HG03520 (cell line): ENCODE data around the gene PPIG.
"Not testable (repeated sequence)": the region's sequence is repeated elsewhere in the genome, so short reads cannot be mapped to it uniquely, and the experiment has no call there.

Experiments
- ATAC-seq: cut with Tn5 transposase; IDR thresholded peaks from one replicate; pipeline ENCODE4 v1.9.1; 2021; ENCODE audit warnings: mild to moderate bottlenecking, moderate library complexity; ENCODE audit not compliant: unreplicated experiment

The PPIG gene

GRCh38 chr2:169590804-169591203 is 6.7 kb downstream of the PPIG start:
- no peak for ATAC-seq

DNA sequence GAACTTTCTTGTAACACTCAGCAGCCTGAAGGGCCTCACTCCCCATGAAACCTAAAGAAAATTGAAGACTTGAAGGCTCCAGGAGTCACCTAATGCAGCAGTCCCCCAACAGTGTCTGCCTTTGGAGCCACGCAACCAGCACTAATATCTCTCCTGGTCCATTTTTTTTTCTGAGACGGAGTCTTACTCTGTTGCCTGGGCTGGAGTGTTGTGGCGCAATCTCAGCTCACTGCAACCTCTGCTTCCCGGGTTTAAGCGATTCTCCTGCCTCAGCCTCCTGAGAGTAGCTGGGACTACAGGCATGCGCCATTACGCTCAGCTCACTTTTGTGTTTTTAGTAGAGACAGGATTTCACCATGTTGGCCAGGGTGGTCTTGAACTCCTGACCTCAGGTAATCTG is 12.4 kb downstream of the PPIG start:
- not testable (repeated sequence) for ATAC-seq

DNA sequence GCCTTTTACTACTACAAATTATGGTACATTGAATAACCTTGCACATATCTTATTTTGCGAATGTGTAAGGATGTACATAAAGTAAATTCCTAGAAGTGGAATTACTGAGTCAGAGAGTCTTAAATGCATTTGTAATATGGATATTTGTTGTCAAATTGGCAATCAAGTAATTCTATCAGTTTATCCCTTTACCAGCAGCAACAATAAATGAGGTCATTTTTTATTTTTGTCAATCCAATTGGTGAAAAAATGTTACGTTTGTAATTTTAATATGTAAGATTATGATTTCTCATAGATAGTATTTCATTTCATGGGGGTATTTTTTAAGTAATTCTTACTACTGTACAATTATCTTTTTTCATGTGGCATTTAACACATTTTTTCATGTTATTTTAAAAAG is 14.8 kb downstream of the PPIG start:
- no peak for ATAC-seq

GRCh38 chr2:169599568-169599967 is 15.4 kb downstream of the PPIG start:
- no peak for ATAC-seq

GRCh38 chr2:169609264-169609663 is 25.1 kb downstream of the PPIG start:
- no peak for ATAC-seq

DNA sequence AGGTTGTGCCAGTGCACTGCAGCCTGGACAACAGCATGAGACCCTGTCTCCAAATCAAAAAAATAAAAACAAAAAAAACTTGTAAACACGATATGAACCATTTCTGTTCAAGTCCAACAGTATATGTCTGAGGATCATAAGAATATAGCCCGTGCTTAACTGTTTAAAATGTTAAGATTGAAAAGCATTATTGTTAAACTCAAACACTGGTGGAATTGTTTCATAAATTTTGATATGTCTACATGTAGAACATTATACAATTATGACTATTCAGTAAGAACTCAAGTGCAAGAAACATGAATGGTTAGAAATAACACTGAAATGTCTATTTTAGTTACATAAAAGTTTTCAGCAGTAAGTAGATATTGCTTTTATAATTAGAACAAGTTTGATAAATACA is 29.7 kb downstream of the PPIG start:
- no peak for ATAC-seq

GRCh38 chr2:169615982-169616381 is 31.8 kb downstream of the PPIG start:
- not testable (repeated sequence) for ATAC-seq

GRCh38 chr2:169619946-169620345 is 35.8 kb downstream of the PPIG start:
- ATAC-seq, result no peak

DNA sequence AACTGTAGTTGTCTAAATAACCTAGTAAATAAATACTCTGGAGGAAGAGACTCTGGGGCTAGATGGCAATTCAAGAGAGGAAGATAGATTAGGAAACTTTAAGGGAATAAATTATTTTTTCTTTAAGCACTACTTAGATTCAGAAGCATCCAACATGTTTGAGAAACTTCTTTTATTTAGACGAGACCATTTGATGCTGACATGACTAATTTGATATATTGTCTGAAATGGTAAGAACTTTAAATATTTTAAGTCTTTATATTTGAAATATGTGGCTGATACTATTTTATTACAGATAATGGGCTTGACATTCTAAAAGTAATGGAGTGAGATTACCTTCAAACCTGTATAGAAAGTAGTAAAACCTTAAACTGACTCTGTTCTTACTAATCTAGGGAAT is 36.4 kb downstream of the PPIG start:
- ATAC-seq, result no peak

DNA sequence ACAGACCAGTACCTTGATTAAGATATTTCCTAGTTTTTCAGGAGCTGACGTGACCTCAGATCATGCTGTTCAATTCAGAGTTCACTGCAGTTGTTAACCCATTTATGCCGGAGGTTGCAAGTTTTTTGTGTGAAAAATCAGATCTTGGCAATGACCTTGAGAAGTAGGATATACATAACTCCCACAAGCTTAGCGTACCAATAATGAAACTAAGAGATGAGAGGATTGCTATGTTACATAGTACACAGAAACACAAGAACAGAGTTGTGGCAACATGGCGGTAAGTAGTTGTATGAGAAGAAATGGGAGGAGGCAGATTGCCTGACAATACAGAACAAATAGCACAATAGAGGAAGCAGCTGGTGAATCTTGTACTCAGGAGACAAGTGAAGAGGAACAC is 39.1 kb downstream of the PPIG start:
- no peak for ATAC-seq

DNA sequence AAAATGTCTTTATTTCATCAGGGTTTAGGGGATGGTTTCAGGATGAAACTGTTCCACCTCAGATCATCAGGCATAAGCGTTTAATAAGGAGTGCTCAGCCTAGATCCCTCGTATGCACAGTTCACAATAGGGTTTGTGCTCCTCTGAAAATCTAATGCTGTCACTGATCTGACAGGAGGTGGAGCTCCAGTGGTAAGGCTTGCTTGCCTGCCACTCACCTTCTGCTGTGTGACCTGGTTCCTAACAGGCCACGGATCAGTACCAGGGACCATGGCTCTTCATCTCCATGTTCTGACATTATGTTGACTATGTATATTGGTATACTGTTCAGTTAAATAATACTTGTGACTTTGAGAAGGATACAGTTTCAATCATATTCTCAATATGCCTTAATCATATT is 41.6 kb downstream of the PPIG start:
- ATAC-seq, result no peak

- no peak for ATAC-seq
Observed at GRCh38 chr2:169636440-169637097, 52.4 kb downstream of the PPIG start.

DNA sequence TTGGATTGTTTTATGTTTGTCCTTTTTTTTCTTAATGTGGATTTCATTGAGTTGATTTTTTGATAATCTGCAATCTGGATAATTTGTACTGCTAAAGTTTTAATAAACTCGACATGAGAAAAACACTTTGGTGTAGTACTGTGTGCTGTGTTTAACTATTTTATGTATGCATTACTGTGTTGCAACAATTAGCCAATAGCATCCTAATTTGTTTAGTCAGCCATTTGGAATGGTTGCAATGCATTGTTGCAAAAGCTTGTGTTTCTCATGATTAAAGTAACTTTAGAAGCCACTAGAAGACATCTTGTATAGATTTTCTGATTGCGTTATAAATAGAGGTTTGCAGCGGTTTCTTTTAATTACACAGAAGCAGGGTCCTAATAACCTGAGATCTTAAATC is 53.5 kb downstream of the PPIG start:
- ATAC-seq, result no peak

GRCh38 chr2:169640104-169640503 is 56.0 kb downstream of the PPIG start:
- ATAC-seq, result no peak

DNA sequence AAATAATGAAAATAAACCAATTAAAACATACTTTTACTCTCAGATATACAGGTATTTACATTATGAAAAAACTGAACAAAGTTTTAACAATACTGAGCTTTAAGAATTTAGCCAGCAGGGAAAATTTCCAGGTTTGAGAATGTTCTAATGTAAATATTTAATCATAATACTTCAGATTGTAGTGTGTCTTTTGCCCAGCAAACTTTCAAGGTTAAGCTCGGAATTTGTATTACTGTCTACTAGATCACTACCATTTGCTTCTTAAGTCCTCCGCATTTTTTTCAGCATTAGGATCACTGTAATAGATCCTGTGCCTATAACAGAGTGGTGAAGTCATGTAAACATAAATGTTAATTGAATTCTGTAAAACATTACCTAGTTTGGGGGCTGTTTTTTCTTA is 57.3 kb downstream of the PPIG start:
- ATAC-seq, result no peak

- no peak for ATAC-seq
Observed at GRCh38 chr2:169644173-169644572, 60.0 kb downstream of the PPIG start.

DNA sequence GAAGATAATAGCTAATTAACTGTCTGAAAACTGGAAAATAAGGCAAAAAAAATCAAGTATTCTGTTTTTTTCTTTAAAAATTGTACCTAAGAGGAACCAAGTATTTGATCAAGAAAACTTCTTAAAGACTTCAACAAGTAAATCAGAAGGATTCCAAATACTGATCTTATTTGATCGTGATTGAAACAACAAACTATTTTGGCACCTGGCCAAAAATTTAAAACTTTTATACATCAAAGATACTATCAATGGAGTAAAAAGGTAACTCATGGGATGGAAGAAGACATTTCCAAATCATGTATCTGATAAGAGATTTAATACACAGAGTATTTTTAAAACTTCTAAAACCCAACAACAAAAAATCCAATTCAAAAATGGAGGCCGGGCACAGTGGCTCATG is 63.3 kb downstream of the PPIG start:
- no peak for ATAC-seq

GRCh38 chr2:169649278-169649677 is 65.1 kb downstream of the PPIG start:
- ATAC-seq, result no peak

- no peak for ATAC-seq
Observed at GRCh38 chr2:169653636-169654035, 69.5 kb downstream of the PPIG start.

- ATAC-seq, result no peak
Observed at GRCh38 chr2:169656164-169656563, 72.0 kb downstream of the PPIG start.

GRCh38 chr2:169658877-169659276 is 74.7 kb downstream of the PPIG start:
- no peak for ATAC-seq

GRCh38 chr2:169659320-169659719 is 75.2 kb downstream of the PPIG start:
- no peak for ATAC-seq

DNA sequence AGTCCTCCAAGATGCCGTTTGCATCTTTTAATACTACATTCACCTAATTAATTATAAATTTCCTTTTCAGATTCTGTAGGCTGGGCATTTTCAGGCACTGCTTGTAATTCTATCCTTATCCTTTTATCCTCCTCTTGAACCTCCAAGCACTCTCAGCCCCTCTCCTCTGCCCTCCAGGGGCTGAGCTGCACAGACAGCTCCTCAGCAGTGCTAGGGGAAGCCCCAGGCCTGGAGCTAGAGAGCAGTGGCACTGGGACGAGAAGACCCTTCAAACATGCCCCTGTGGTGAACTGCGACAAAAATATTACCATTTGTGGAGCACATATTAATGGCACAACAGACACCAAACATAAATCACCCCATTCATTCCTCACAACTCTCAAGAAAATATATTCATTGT is 77.1 kb downstream of the PPIG start:
- ATAC-seq, result no peak
